ENCODE measurements around the gene MS4A1.
"Not testable (repeated sequence)": the region's sequence is repeated elsewhere in the genome, so short reads cannot be mapped to it uniquely, and the experiment has no call there.

The MS4A1 gene

GRCh38 chr11:60455531-60456042 is at the start of gene MS4A1:
MS4A1 (plus strand) TSS chr11:60455847; CDS start chr11:60462375, 6,528 bp downstream.
- DNase-seq: no peak

- no peak for DNase-seq
These were observed 35.6 kb upstream of the MS4A1 start for GRCh38 chr11:60420015-60420414.

GRCh38 chr11:60422609-60423008 is 33.0 kb upstream of the MS4A1 start:
- no peak for DNase-seq

GRCh38 chr11:60428517-60428916 is 27.1 kb upstream of the MS4A1 start:
- DNase-seq: no peak

- no peak for DNase-seq
These were observed 26.4 kb upstream of the MS4A1 start, which contains the start of gene MS4A5 for GRCh38 chr11:60429272-60429671. MS4A5 (plus strand) TSS chr11:60429572; CDS start chr11:60429675, 103 bp downstream.

- no peak for DNase-seq
These were observed 24.4 kb upstream of the MS4A1 start for GRCh38 chr11:60431251-60431650.

GRCh38 chr11:60433401-60433800 is 22.2 kb upstream of the MS4A1 start:
- no peak for DNase-seq

GRCh38 chr11:60447070-60447469 is 8.6 kb upstream of the MS4A1 start:
- DNase-seq: no peak

GRCh38 chr11:60447846-60448245 is 7.8 kb upstream of the MS4A1 start:
- DNase-seq: no peak

- DNase-seq: not testable (repeated sequence)
These were observed 4.5 kb upstream of the MS4A1 start for GRCh38 chr11:60451185-60451584.

- no peak for DNase-seq
These were observed 1.4 kb upstream of the MS4A1 start for GRCh38 chr11:60454212-60454611.

- DNase-seq: no peak
These were observed 1.9 kb downstream of the MS4A1 start for GRCh38 chr11:60457576-60457975.

- no peak for DNase-seq
These were observed 3.7 kb downstream of the MS4A1 start for GRCh38 chr11:60459345-60459744.

GRCh38 chr11:60468829-60469228 is 13.2 kb downstream of the MS4A1 start:
- DNase-seq: no peak

GRCh38 chr11:60469723-60470122 is 14.1 kb downstream of the MS4A1 start:
- no peak for DNase-seq

GRCh38 chr11:60477035-60477445 is 21.4 kb downstream of the MS4A1 start:
- DNase-seq: no peak

- no peak for DNase-seq
These were observed 26.7 kb downstream of the MS4A1 start for GRCh38 chr11:60482361-60482760.

- peak; percentile 31 for DNase-seq
These were observed 30.3 kb downstream of the MS4A1 start for GRCh38 chr11:60485987-60486386.

GRCh38 chr11:60492488-60493009 is 36.9 kb downstream of the MS4A1 start, which contains the start of gene MS4A12:
MS4A12 (plus strand) TSS chr11:60492778; CDS start chr11:60497319, 4,541 bp downstream.
- no peak for DNase-seq

GRCh38 chr11:60493454-60493853 is 37.8 kb downstream of the MS4A1 start:
- no peak for DNase-seq

- DNase-seq: no peak
These were observed 42.8 kb downstream of the MS4A1 start for GRCh38 chr11:60498399-60498798.

GRCh38 chr11:60498853-60499252 is 43.2 kb downstream of the MS4A1 start:
- DNase-seq: no peak

GRCh38 chr11:60500276-60500910 is 44.7 kb downstream of the MS4A1 start:
- no peak for DNase-seq

GRCh38 chr11:60502221-60502775 is 46.7 kb downstream of the MS4A1 start:
- DNase-seq: no peak

Data from activated CD4-positive, alpha-beta T cell treated with anti-CD3 and anti-CD28 coated beads, Interleukin-10, Interleukin-2, amounts not matched to agents 100 ng/mL and 50 ng/mL, durations not matched to agents 16 hours and 8 hours (primary cell).